HepG2 (cell line): ENCODE measurements around the gene CBLN3. TPM values are rescaled to one million over a fixed set of nuclear protein-coding genes. Genes with fewer than 3 reads are reported as not detected.

Experiments
- ATAD3A ChIP-seq: sonication (generic); formaldehyde crosslinking; IDR thresholded peaks from 2 replicates; pipeline ENCODE4 v1.4.0; 2020; ENCODE audit warnings: missing genetic modification reagents
- CERS6 ChIP-seq: sonication (generic); formaldehyde crosslinking; IDR thresholded peaks from 2 replicates; pipeline ENCODE4 v1.5.0; 2020; ENCODE audit warnings: missing genetic modification reagents
- DNMT3B ChIP-seq: conservative IDR thresholded peaks from 2 replicates; pipeline ENCODE4 v1.6.1; 2016; ENCODE audit warnings: missing biosample characterization, control low read depth
- ISL2 ChIP-seq: sonication (generic); formaldehyde crosslinking; IDR thresholded peaks from 2 replicates; pipeline ENCODE4 v1.5.0; 2020; ENCODE audit warnings: missing genetic modification reagents
- KMT2A ChIP-seq: sonication (generic); formaldehyde crosslinking; IDR thresholded peaks from 2 replicates; pipeline ENCODE4 v1.4.0; 2020; ENCODE audit warnings: missing genetic modification reagents
- MED1 ChIP-seq: sonication (generic); formaldehyde crosslinking; IDR thresholded peaks from 2 replicates; pipeline ENCODE4 v1.4.0; 2020; ENCODE audit warnings: missing genetic modification reagents
- MED13 ChIP-seq: sonication (generic); formaldehyde crosslinking; IDR thresholded peaks from 2 replicates; pipeline ENCODE4 v1.5.0; 2020; ENCODE audit warnings: missing genetic modification reagents
- MIXL1 ChIP-seq: IDR thresholded peaks from 2 replicates; pipeline ENCODE4 v1.6.1; 2016
- MYC ChIP-seq: sonication (generic); formaldehyde crosslinking; IDR thresholded peaks from 2 replicates; pipeline ENCODE4 v1.9.0; 2021; ENCODE audit warnings: missing genetic modification reagents, borderline replicate concordance
- NR2F2 ChIP-seq: IDR thresholded peaks from 2 replicates; pipeline ENCODE4 v1.6.1; 2012; ENCODE audit warnings: low read depth, inconsistent platforms, borderline replicate concordance
- POLR2A ChIP-seq, 2 experiments: IDR thresholded peaks; 2 replicates each; pipeline ENCODE4 v1.6.1; 2011; ENCODE audit warnings: low read depth in 2 of 2, low read length in 2 of 2, mild to moderate bottlenecking in 1 of 2, moderate library complexity in 1 of 2; ENCODE audit not compliant: insufficient read depth in 1 of 2
- POLR2AphosphoS2 ChIP-seq: IDR thresholded peaks from 2 replicates; pipeline ENCODE4 v1.6.1; 2011; ENCODE audit warnings: low read depth, low read length, improper control_type of control experiment
- PRDM4 ChIP-seq: sonication (generic); formaldehyde crosslinking; IDR thresholded peaks from 2 replicates; pipeline ENCODE4 v1.9.0; 2021; ENCODE audit warnings: missing genetic modification reagents, borderline replicate concordance
- RAD51 ChIP-seq: fragments of 450-650 bp; IDR thresholded peaks from 2 replicates; pipeline ENCODE4 v1.6.1; 2016; ENCODE audit warnings: borderline replicate concordance
- RBM39 ChIP-seq: fragments of 200-400 bp; formaldehyde crosslinking; IDR thresholded peaks from one replicate; pipeline ENCODE4 v1.6.1; 2018; ENCODE audit warnings: antibody characterized with exemption, mild to moderate bottlenecking, low read depth, low read length; ENCODE audit not compliant: poor library complexity, severe bottlenecking
- RNF219 ChIP-seq: sonication (generic); formaldehyde crosslinking; IDR thresholded peaks from 2 replicates; pipeline ENCODE4 v1.5.0; 2020; ENCODE audit warnings: mild to moderate bottlenecking, missing genetic modification reagents
- SIX4 ChIP-seq: sonication (generic); formaldehyde crosslinking; IDR thresholded peaks from 2 replicates; pipeline ENCODE4 v1.4.0; 2020; ENCODE audit warnings: missing genetic modification reagents
- ZBTB25 ChIP-seq: IDR thresholded peaks from 2 replicates; pipeline ENCODE4 v1.6.1; 2018; ENCODE audit warnings: missing genetic modification reagents
- ZNF253 ChIP-seq: sonication (generic); formaldehyde crosslinking; IDR thresholded peaks from 2 replicates; pipeline ENCODE4 v1.8.0; 2022; ENCODE audit warnings: mild to moderate bottlenecking, missing genetic modification reagents, borderline replicate concordance
- ZNF30 ChIP-seq: sonication (generic); formaldehyde crosslinking; IDR thresholded peaks from 2 replicates; pipeline ENCODE4 v1.5.0; 2020; ENCODE audit warnings: mild to moderate bottlenecking, missing genetic modification reagents
- ZNF350 ChIP-seq: sonication (generic); formaldehyde crosslinking; IDR thresholded peaks from 2 replicates; pipeline ENCODE4 v1.4.0; 2020; ENCODE audit warnings: mild to moderate bottlenecking, low read depth, missing genetic modification reagents, borderline replicate concordance
- ZNF629 ChIP-seq: sonication (generic); formaldehyde crosslinking; conservative IDR thresholded peaks from 2 replicates; pipeline ENCODE4 v1.5.0; 2020; ENCODE audit warnings: missing genetic modification reagents
- ZNF724P ChIP-seq: sonication (generic); formaldehyde crosslinking; IDR thresholded peaks from 2 replicates; pipeline ENCODE4 v1.8.0; 2022; ENCODE audit warnings: missing genetic modification reagents, borderline replicate concordance
- ZNF891 ChIP-seq: sonication (generic); formaldehyde crosslinking; IDR thresholded peaks from 2 replicates; pipeline ENCODE4 v1.5.0; 2020; ENCODE audit warnings: mild to moderate bottlenecking, missing genetic modification reagents
- polyA plus RNA-seq, 8 experiments: library from polyadenylated mRNA; depleted of rRNA in 3 of 8; stranded (reverse) in 7 of 8; unstranded in 1 of 8; fragments of >200 nt; fragmentation: Illumina TruSeq in 4 of 8; extraction: Trizol in 4 of 8; gene quantifications; 2 replicates each; pipeline versions ENCODE4 v1.2.1 to v1.2.3, GENCODE V29; 2011 to 2016; ENCODE audit warnings: low read depth in 4 of 8, missing spikeins in 1 of 8, mixed read lengths in 1 of 8; ENCODE audit not compliant: insufficient read depth in 1 of 8
- total RNA-seq, 5 experiments: library from RNA; depleted of rRNA; stranded (reverse); fragments of >200 nt; fragmentation: Illumina TruSeq; extraction: Trizol; gene quantifications; 2 replicates each; pipeline ENCODE4 v1.2.3, GENCODE V29; 2016; ENCODE audit warnings: low read depth in 1 of 5

Gene CBLN3
- total and polyA plus RNA-seq, 2 of the 13 experiments (the other 11 are each of a cell fraction or from before 2014, with no cell fraction given): 0.66 to 0.98 TPM

GRCh38 chr14:24426912-24427536 is 2.4 kb downstream of the CBLN3 start (continued):
- no peak for TF ChIP-seq ISL2 (CRISPR knock-in tag)
- no peak for TF ChIP-seq MED13
- no peak; the same call in 1 of the 2 replicates for TF ChIP-seq ZNF350 (CRISPR knock-in tag)
- no peak for TF ChIP-seq POLR2AphosphoS2
- TF ChIP-seq ZNF724P (CRISPR knock-in tag): peak; percentile 73; the same call in 1 of the 2 replicates
- TF ChIP-seq CERS6 (CRISPR knock-in tag): no peak
- no peak for TF ChIP-seq ZNF30 (CRISPR knock-in tag)
- TF ChIP-seq RNF219 (CRISPR knock-in tag): no peak
- 0 out of 2 replicates have a peak, but pooled peaks have one; percentile 16 for TF ChIP-seq SIX4 (CRISPR knock-in tag)
- peak; percentile 64; the same call in 1 of the 2 replicates for TF ChIP-seq ZNF629
- TF ChIP-seq NR2F2: no peak
- TF ChIP-seq MIXL1 (CRISPR knock-in tag): peak; percentile 86
- TF ChIP-seq ZBTB25: peak; percentile 76
- TF ChIP-seq ZNF891 (CRISPR knock-in tag): no peak
- TF ChIP-seq DNMT3B (CRISPR knock-in tag): 0 out of 2 replicates have a peak, but pooled peaks have one; percentile 48
- peak; percentile 38; the same call in 1 of the 2 replicates for TF ChIP-seq MED1
- no peak for TF ChIP-seq PRDM4 (CRISPR knock-in tag)
- TF ChIP-seq ATAD3A (CRISPR knock-in tag): no peak; the same call in 1 of the 2 replicates
- no peak; the same call in 1 of the 2 replicates for TF ChIP-seq KMT2A (CRISPR knock-in tag)
- TF ChIP-seq ZNF253 (CRISPR knock-in tag): no peak
- no peak for TF ChIP-seq RBM39
- TF ChIP-seq RAD51: no peak
- TF ChIP-seq MYC (CRISPR knock-in tag): no peak; the same call in 1 of the 2 replicates
- TF ChIP-seq POLR2A (IDR thresholded peaks at IDR 0.05; ENCODE audit: insufficient read depth in 1 of 2, low read depth in 2 of 2, low read length in 2 of 2): no peak
